Tibial artery (tissue), 4 donors: ENCODE measurements around the gene STPG4.

ENCODE experiments used
- DNase-seq, 2 donors: peaks; one replicate each; pipeline ENCODE4 v3.0.0-alpha.2; 2019
- H3K27ac ChIP-seq, 2 donors: fragments of 200-600 bp; sonication (generic) in 1 of 2; 1 replicate in 1 of 2; 2 replicates in 1 of 2; pipeline ENCODE4 v1.5.1; 2018 to 2019; ENCODE audit warnings: mild to moderate bottlenecking in 1 of 2
- H3K27me3 ChIP-seq, 2 donors: fragments of 200-600 bp; sonication (generic) in 1 of 2; one replicate each; pipeline versions ENCODE4 v1.5.1 to v1.6.0; 2016 to 2019
- H3K36me3 ChIP-seq, 3 donors: fragments of 200-600 bp; sonication (generic) in 2 of 3; one replicate each; pipeline ENCODE4 v1.5.1; 2016 to 2019; ENCODE audit warnings: mild to moderate bottlenecking in 2 of 3
- H3K4me1 ChIP-seq, 4 donors: fragments of 200-600 bp; sonication (generic) in 2 of 4; 1 replicate in 3 of 4; 2 replicates in 1 of 4; pipeline ENCODE4 v1.5.1; 2016 to 2019
- H3K4me3 ChIP-seq, 2 donors: fragments of 200-600 bp; sonication (generic) in 1 of 2; 1 replicate in 1 of 2; 2 replicates in 1 of 2; pipeline ENCODE4 v1.5.1; 2018 to 2019; ENCODE audit warnings: mild to moderate bottlenecking in 2 of 2
- H3K9me3 ChIP-seq, 3 donors: fragments of 200-600 bp; sonication (generic) in 1 of 3; one replicate each; pipeline ENCODE4 v1.5.1; 2016 to 2019
- CTCF ChIP-seq, 2 experiments: fragments of 200-600 bp in 1 of 2; fragments of 450-650 bp in 1 of 2; IDR thresholded peaks; one replicate each; pipeline ENCODE4 v1.5.1; 2017 to 2019; ENCODE audit warnings: antibody characterized with exemption in 2 of 2, mild to moderate bottlenecking in 1 of 2, moderate library complexity in 1 of 2
- intact Hi-C: fragments of 100-400 bp; cut with DNase I; formaldehyde crosslinking; loops from one replicate; pipeline ENCODE4 v1.15.0; 2023; ENCODE audit warnings: low total_unique reads

The STPG4 gene

DNA sequence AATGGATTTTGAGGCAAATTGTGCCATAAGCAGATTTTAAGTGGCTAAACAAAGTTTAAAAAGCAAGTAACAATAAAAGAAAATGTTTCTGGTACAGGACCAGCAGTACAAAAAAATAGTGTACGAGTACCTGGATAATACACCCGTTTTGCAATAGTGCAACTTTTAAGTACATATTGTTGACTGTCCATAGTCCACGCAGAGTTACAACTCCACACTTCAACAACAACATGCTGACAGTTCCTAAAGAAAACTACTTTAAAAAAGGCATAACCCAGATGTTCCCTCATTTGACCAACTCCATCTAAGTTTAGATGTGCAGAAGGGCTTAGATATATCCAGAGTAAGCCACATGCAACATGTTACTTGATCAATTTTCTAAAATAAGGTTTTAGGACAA is 5.1 kb upstream of the STPG4 start:
- no peak for TF ChIP-seq CTCF (IDR thresholded peaks at IDR 0.05)
- intact Hi-C loops = no loop called here
- peaks cover 50 to 54% (median 52%) of the 10 kb centered on the region in 3 donors for H3K36me3 ChIP-seq
- no peak for DNase-seq
- H3K4me3 ChIP-seq = no peak overlapping the region
- no peaks in the 10 kb centered on the region for H3K27me3 ChIP-seq
- H3K27ac ChIP-seq = no peak overlapping the region
- H3K9me3 ChIP-seq = no peaks in the 10 kb centered on the region
- peaks cover 0 to 22% (median 8%) of the 10 kb centered on the region in 4 donors for H3K4me1 ChIP-seq

- TF ChIP-seq CTCF (IDR thresholded peaks at IDR 0.05) = no peak
- Histone ChIP-seq H3K27ac (no peak overlapping the region), H3K9me3 (no peaks in the 10 kb centered on the region), H3K27me3 (no peaks in the 10 kb centered on the region), H3K36me3 (peaks cover 52 to 60% (median 58%) of the 10 kb centered on the region in 3 donors), H3K4me3 (no peak overlapping the region), H3K4me1 (peaks cover 0 to 16% (median 4%) of the 10 kb centered on the region in 4 donors)
- no peak for DNase-seq
- intact Hi-C loops = loop anchor here (5.0 kb wide), 1 partner anchor 77 kb away; no protein-coding TSS in a partner anchor
These were observed 4.5 kb upstream of the STPG4 start for GRCh38 chr2:47159627-47160026.

DNA sequence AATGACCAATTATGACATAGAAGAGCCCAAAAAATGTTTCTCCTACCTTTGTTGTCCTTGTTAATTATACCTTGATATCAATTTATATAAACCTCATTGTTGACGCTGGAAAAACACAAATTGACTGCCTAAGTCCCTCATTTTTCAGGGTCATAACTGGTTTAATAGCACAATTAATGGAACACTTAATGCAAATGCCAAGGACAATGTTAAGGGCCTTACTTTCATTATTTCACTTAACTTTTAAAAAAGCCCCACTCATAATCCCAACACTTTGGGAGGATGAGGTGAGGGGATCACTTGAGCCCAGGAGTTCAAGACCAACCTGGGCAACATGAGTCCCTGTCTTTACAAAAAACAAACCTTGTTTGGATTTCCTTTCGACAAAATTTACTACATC is 3.5 kb upstream of the STPG4 start:
- Histone ChIP-seq H3K36me3 (peaks cover 56 to 66% (median 62%) of the 10 kb centered on the region in 3 donors), H3K27me3 (no peaks in the 10 kb centered on the region)

DNA sequence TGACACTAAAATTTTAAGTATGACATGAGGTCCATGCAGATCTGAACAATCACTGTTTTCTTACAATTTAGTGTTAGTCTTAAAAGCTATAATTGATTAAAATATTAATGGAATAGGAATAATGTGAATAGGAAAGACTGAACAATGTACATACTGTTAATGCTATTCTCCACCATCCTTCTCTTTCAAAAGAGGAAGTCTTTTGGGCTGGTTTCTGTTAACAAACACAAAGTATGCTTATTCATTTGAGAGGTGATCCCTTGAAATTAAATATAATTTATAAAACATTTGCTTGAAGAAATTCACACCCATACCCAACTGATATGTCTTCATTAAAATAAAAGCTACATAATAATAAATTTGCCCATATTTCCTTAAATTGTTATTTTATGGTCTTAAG is 2.3 kb downstream of the STPG4 start:
- Histone ChIP-seq H3K9me3 (no peaks in the 10 kb centered on the region), H3K4me1 (no peaks in the 10 kb centered on the region), H3K36me3 (peaks cover 26 to 38% (median 36%) of the 10 kb centered on the region in 3 donors), H3K27ac (no peak overlapping the region), H3K4me3 (no peak overlapping the region), H3K27me3 (no peaks in the 10 kb centered on the region)
- no peak for TF ChIP-seq CTCF (IDR thresholded peaks at IDR 0.05)
- intact Hi-C loops = no loop called here
- no peak for DNase-seq

More for the DNA sequence above, 3.5 kb upstream of the STPG4 start:
- no peak for DNase-seq
- no peak for TF ChIP-seq CTCF (IDR thresholded peaks at IDR 0.05)
- Histone ChIP-seq H3K27ac (no peak overlapping the region), H3K9me3 (no peaks in the 10 kb centered on the region), H3K4me1 (peaks cover 0 to 11% (median 2%) of the 10 kb centered on the region in 4 donors), H3K4me3 (no peak overlapping the region)
- intact Hi-C loops = loop anchor here (5.0 kb wide), 1 partner anchor 76 kb away; no protein-coding TSS in a partner anchor

- H3K27ac ChIP-seq = no peak overlapping the region
- H3K9me3 ChIP-seq = no peaks in the 10 kb centered on the region
- no peak for DNase-seq
- no peak overlapping the region for H3K4me3 ChIP-seq
- no peak for TF ChIP-seq CTCF (IDR thresholded peaks at IDR 0.05)
- intact Hi-C loops = no loop called here
- peaks cover 25 to 41% (median 30%) of the 10 kb centered on the region in 3 donors for H3K36me3 ChIP-seq
- H3K27me3 ChIP-seq = no peaks in the 10 kb centered on the region
- no peaks in the 10 kb centered on the region for H3K4me1 ChIP-seq
These were observed 4.9 kb downstream of the STPG4 start for GRCh38 chr2:47150175-47150574.

- no peaks in the 10 kb centered on the region for H3K27me3 ChIP-seq
- H3K4me1 ChIP-seq = no peaks in the 10 kb centered on the region
- no peak for TF ChIP-seq CTCF (IDR thresholded peaks at IDR 0.05)
- H3K4me3 ChIP-seq = no peak overlapping the region
- H3K27ac ChIP-seq = no peak overlapping the region
- DNase-seq = no peak
- intact Hi-C loops = no loop called here
- H3K36me3 ChIP-seq = peaks cover 26 to 34% (median 28%) of the 10 kb centered on the region in 3 donors
- H3K9me3 ChIP-seq = no peaks in the 10 kb centered on the region
These were observed 8.1 kb downstream of the STPG4 start for GRCh38 chr2:47147021-47147420.
